ENCODE measurements around the gene PSMA5.

PSMA5 gene

DNA sequence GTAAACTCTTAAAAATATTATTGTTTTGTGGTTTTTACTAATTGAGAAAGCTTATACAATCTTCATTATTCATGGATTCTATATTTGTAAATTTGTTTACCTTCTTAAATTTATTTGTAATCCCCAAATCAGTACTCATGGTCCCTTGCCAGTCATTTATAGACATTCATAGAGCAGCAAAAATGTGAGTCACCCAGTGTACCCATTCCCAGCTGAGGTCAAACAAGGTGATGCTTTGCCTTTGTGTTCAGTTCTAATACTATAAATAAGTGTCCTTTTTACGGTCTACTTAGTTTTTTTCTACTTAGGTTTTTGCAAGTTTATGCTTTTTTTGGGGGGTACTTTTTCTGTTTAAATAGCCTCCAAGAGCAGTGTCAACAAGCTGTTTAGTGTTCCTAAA lies 64.6 kb downstream of the PSMA5 start:
- FAIRE-seq = no peak

GRCh38 chr1:109361069-109361468 lies 65.2 kb downstream of the PSMA5 start:
- FAIRE-seq = no peak

DNA sequence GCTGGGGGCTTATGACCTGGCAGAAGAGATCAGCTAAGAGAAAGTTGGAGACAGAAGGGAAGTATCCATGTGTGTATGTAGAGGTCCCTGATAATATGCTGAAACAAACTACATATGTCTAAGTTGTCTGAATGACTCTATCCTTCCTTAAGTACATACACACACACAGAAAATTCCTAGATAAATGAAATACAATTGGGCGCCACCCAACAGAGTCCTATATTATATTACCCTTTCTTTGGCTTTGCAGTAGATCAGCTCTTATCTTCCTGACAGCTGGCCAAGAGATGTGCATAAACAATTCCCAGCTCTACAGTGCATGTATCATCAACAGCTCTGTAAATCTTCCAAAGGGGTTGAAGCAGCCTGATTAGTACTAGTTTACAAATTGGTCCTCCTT lies 68.6 kb downstream of the PSMA5 start:
- no peak for FAIRE-seq

DNA sequence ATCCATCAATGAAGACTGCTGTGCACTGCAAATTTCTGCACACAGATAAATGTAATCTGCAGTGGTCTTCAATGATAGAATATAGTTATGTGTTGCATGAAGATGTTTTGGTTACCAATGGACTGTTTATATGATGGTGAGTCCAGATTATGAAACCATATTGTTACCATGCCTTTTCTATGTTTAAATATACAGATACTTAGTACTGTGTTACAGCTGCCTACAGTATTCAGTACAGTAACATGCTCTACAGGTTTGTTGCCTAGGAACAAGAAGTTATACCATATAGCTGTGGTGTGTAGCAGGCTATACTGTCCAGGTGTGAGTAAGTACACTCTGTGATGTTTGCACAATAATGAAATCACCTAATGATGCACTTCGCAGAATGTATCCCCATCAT lies 69.3 kb downstream of the PSMA5 start:
- FAIRE-seq = no peak

GRCh38 chr1:109356505-109356904 lies 69.7 kb downstream of the PSMA5 start:
- no peak for FAIRE-seq

DNA sequence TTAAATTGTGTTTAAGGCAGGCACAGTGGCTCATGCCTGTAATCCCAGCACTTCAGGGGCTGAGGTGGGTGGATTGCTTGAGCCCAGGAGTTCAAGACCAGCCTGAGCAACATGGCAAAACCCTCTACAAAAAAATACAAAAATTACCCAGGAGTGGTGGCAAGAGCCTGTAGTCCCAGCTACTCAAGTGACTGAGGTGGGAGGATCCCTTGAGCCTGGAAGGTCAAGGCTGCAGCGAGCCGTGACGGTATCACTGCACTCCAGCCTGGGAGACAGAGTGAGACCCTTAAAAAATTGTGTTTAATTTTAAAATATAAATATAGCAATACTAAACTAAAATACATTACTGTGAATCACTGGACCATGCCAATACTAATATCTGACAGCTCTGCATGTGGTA lies 71.3 kb downstream of the PSMA5 start:
- no peak for FAIRE-seq

- FAIRE-seq = no peak
Observed at GRCh38 chr1:109351457-109351856, 74.8 kb downstream of the PSMA5 start.

DNA sequence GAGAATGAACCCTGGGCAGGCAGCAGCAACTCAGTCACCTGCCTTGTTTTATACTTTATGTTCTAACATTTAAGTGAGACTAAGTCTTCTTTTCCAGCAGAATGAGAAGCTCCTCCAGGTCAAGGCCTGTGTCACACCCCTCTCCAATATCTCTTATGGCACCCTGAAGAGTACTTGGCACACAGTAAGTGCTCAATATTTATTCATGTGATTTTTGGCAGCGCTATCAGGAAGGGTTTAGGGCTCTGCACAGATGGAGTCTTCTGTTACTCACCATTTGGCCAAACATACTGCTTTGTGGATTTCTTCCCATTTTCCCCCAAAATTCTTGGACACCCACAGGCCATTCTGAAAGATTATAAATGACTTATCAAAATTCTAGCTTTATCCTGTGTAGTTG lies 75.6 kb downstream of the PSMA5 start:
- FAIRE-seq = no peak

DNA sequence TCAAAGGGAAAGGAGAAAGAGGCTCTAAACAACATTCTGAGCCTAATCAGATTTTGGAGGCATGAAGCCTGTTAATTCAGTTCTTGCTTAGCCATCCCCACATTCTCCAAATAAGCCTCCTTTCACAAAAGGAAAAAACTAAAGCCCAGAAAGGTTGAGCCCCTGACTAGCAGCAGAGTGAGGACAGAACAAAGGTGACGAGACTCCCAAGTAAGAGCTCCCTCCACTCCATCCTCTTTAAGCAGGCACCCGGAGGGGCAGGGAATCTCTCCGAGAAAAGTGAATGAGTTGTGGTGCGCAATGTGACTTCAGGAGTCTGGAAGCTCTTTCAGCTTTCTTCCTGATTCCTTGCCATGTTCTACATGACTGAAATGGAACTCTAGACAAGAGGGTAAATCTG lies 76.1 kb downstream of the PSMA5 start:
- FAIRE-seq = no peak

Data from islet of Langerhans (tissue), 1 donor.